ENCODE data around the gene RPS27. TPM values are rescaled to one million over a fixed set of nuclear protein-coding genes. Genes with fewer than 3 reads are reported as not detected.

The RPS27 gene
- polyA plus RNA-seq, 1 of the 3 experiments (the other 2 are of a cell fraction) = 7,060 TPM

GRCh38 chr1:153963850-153964331 is 26.7 kb upstream of the RPS27 start:
- Histone ChIP-seq H3K79me2 (ENCODE audit: insufficient read depth) (peaks cover 52% of the 10 kb centered on the region), H3K36me3 (replicated peaks in 1 of 2; ENCODE audit: control insufficient read depth in 1 of 2, insufficient read depth in 2 of 2, low read length in 1 of 2) (peaks cover 12 to 15% of the 10 kb centered on the region in 2 experiments), H3K27ac (ENCODE audit: low read depth in 2 of 2, low read length in 1 of 2) (peak overlapping the region; percentile 70 to 94), H3K9ac (peak overlapping the region; percentile 81; the same call in 1 of the 2 replicates), H3F3A (replicated peaks; ENCODE audit: insufficient read depth) (peaks cover 29% of the 10 kb centered on the region), H4K20me1 (ENCODE audit: insufficient read depth) (no peaks in the 10 kb centered on the region), H3K9me3 (no peaks in the 10 kb centered on the region), H3K9me2 (no peaks in the 10 kb centered on the region), H3K4me2 (peak overlapping the region; percentile 93), H3K4me3 (ENCODE audit: low read depth in 2 of 2, low read length in 1 of 2) (peak overlapping the region; percentile 77 to 91), H2AFZ (ENCODE audit: low read depth) (peak overlapping the region; percentile 86), H3K27me3 (ENCODE audit: insufficient read depth) (no peaks in the 10 kb centered on the region), H3K4me1 (ENCODE audit: control insufficient read depth in 1 of 2, insufficient read depth in 2 of 2, low read depth in 1 of 2, low read length in 1 of 2) (peaks cover 0 to 40% of the 10 kb centered on the region in 2 experiments; a peak in 2 of 4 replicates)
- ChIA-PET CTCF (interaction anchor here (1.0 to 8.6 kb wide), 4 partner anchors 18 to 143 kb away, joined by 3 to 50 read pairs (median 24); partner anchors contain the start of genes DENND4B, RAB13 and RPS27), POLR2A (interaction anchor here (0.9 to 3.4 kb wide), 9 partner anchors 11 to 180 kb away, joined by 3 to 20 read pairs (median 4); partner anchors contain the start of genes DENND4B, JTB and RPS27)
- 4% methylated on average over 21 of the region's 22 CpGs for WGBS (ENCODE audit: low lambda C conversion rate)
- no peak for DNase-seq
- TF ChIP-seq NFIC (IDR thresholded peaks at IDR 0.05; ENCODE audit: borderline replicate concordance) (peak; percentile 63; the same call in 1 of the 2 replicates), RXRA (IDR thresholded peaks at IDR 0.05; ENCODE audit: borderline replicate concordance, low read depth) (no peak), MAX (IDR thresholded peaks at IDR 0.05; ENCODE audit: low read depth) (peak; percentile 55; the same call in 1 of the 2 replicates), TEAD4 (IDR thresholded peaks at IDR 0.05; ENCODE audit: borderline replicate concordance, insufficient read depth) (peak; percentile 62; the same call in 1 of the 2 replicates)

GRCh38 chr1:153967107-153967999 is 23.2 kb upstream of the RPS27 start, which contains the start of gene CREB3L4:
Gene CREB3L4 (plus strand): TSS chr1:153967902. CDS start chr1:153968526, 624 bp downstream.
- Histone ChIP-seq H3K27me3 (ENCODE audit: insufficient read depth) (no peaks in the 10 kb centered on the region), H3F3A (replicated peaks; ENCODE audit: insufficient read depth) (peaks cover 14% of the 10 kb centered on the region), H3K36me3 (replicated peaks in 1 of 2; ENCODE audit: control insufficient read depth in 1 of 2, insufficient read depth in 2 of 2, low read length in 1 of 2) (no peaks in the 10 kb centered on the region), H3K9me2 (no peaks in the 10 kb centered on the region), H3K4me2 (peak within 1 kb of the TSS; percentile 95), H3K4me3 (ENCODE audit: low read depth in 2 of 2, low read length in 1 of 2) (peak within 1 kb of the TSS; percentile 61 to 85), H3K27ac (ENCODE audit: low read depth in 2 of 2, low read length in 1 of 2) (peak within 1 kb of the TSS; percentile 77 to 87), H3K79me2 (ENCODE audit: insufficient read depth) (peaks cover 35% of the 10 kb centered on the region), H2AFZ (ENCODE audit: low read depth) (peak within 1 kb of the TSS; percentile 85), H3K9ac (peak within 1 kb of the TSS; percentile 74), H4K20me1 (ENCODE audit: insufficient read depth) (no peaks in the 10 kb centered on the region), H3K9me3 (no peaks in the 10 kb centered on the region), H3K4me1 (ENCODE audit: control insufficient read depth in 1 of 2, insufficient read depth in 2 of 2, low read depth in 1 of 2, low read length in 1 of 2) (peaks cover 0 to 26% of the 10 kb centered on the region in 2 experiments; a peak in 2 of 4 replicates)
- POLR2A ChIA-PET = interaction anchor here (0.6 to 3.6 kb wide), 17 partner anchors 10 to 554 kb away, joined by 3 to 69 read pairs (median 5); partner anchors contain the start of genes CRTC2, DENND4B, JTB and RAB13
- WGBS (ENCODE audit: low lambda C conversion rate) = under 1% methylated on average over 35 of the region's 60 CpGs
- peak; percentile 87 for DNase-seq
- CTCF ChIA-PET = interaction anchor here (0.6 to 7.0 kb wide), 19 partner anchors 9 to 1890 kb away, joined by 3 to 44 read pairs (median 4); partner anchors contain the start of genes CRTC2, DENND4B, GATAD2B and JTB
- TF ChIP-seq SIN3A (IDR thresholded peaks at IDR 0.05; ENCODE audit: borderline replicate concordance, low read depth, low read length) (peak; percentile 97), FOSL2 (IDR thresholded peaks at IDR 0.05; ENCODE audit: borderline replicate concordance, low read depth) (peak; percentile 18; the same call in 1 of the 2 replicates), TAF1 (IDR thresholded peaks at IDR 0.05; ENCODE audit: borderline replicate concordance, low read depth, low read length) (peak; percentile 77), RXRA (IDR thresholded peaks at IDR 0.05; ENCODE audit: borderline replicate concordance, low read depth) (no peak), MAX (IDR thresholded peaks at IDR 0.05; ENCODE audit: low read depth) (peak; percentile 96), EZH2phosphoT487 (IDR thresholded peaks at IDR 0.05; ENCODE audit: borderline replicate concordance, low read depth) (no peak), USF1 (IDR thresholded peaks at IDR 0.05; ENCODE audit: borderline replicate concordance, low read depth) (peak; percentile 94), RFX5 (IDR thresholded peaks at IDR 0.05; ENCODE audit: low read length) (peak; percentile 78; the same call in 1 of the 2 replicates), PBX3 (IDR thresholded peaks at IDR 0.05) (peak; percentile 99), TCF12 (IDR thresholded peaks at IDR 0.05) (peak; percentile 33; the same call in 1 of the 2 replicates), REST (IDR thresholded peaks at IDR 0.05; ENCODE audit: low read depth, low read length) (no peak; the same call in 1 of the 2 replicates), RAD21 (IDR thresholded peaks at IDR 0.05; ENCODE audit: low read length) (peak; percentile 32; the same call in 1 of the 2 replicates), GATA2 (CRISPR knock-in tag; IDR thresholded peaks at IDR 0.05) (no peak), RCOR1 (IDR thresholded peaks at IDR 0.05; ENCODE audit: low read length) (0 out of 2 replicates have a peak, but pooled peaks have one; percentile 35)
